ENCODE data around the gene GET4. TPM values are rescaled to one million over a fixed set of nuclear protein-coding genes. Genes with fewer than 3 reads are reported as not detected.

GET4 gene
- total and polyA plus RNA-seq, 2 of the 13 experiments (the other 11 are each of a cell fraction or from before 2014, with no cell fraction given) = 28.2 to 35.2 TPM

GRCh38 chr7:875051-875450, 1.3 kb upstream of the GET4 start (continued):
- TF ChIP-seq ZNF276 (CRISPR knock-in tag; IDR thresholded peaks at IDR 0.05; ENCODE audit: low read depth) (no peak), FOXP1 (IDR thresholded peaks at IDR 0.05) (no peak), FOXP1 (CRISPR knock-in tag; IDR thresholded peaks at IDR 0.05) (no peak)

GRCh38 chr7:875476-876076, 778 bp upstream of the GET4 start:
- Histone ChIP-seq H3K79me2 (ENCODE audit: insufficient read depth, low read length) (peaks cover 28% of the 10 kb centered on the region), H3K4me3 (replicated peaks in 1 of 3; ENCODE audit: insufficient read depth in 1 of 3, low read depth in 2 of 3, low read length in 3 of 3) (no peak overlapping the region), H3K27me3 (ENCODE audit: control insufficient read depth in 1 of 2, insufficient read depth in 2 of 2, low read length in 2 of 2) (no peaks in the 10 kb centered on the region), H3K4me1 (ENCODE audit: insufficient read depth, low read length) (peaks cover 38% of the 10 kb centered on the region), H3K4me2 (ENCODE audit: low read depth, low read length) (no peak overlapping the region), H3K36me3 (replicated peaks in 1 of 2; ENCODE audit: control insufficient read depth in 1 of 2, insufficient read depth in 2 of 2, low read length in 2 of 2) (peaks cover 6 to 24% of the 10 kb centered on the region in 2 experiments), H3K9me3 (ENCODE audit: low read length) (no peaks in the 10 kb centered on the region), H4K20me1 (ENCODE audit: insufficient read depth, low read length) (peaks cover 22% of the 10 kb centered on the region; the same call in 1 of the 2 replicates), H3K9ac (ENCODE audit: insufficient read depth, low read depth, low read length) (no peak overlapping the region), H2AFZ (ENCODE audit: low read length) (no peak overlapping the region), H3K27ac (ENCODE audit: extremely low read length, insufficient read depth, low read length) (peak overlapping the region; percentile 61)
- ChIA-PET POLR2A (interaction anchor here (1.1 to 1.3 kb wide), 3 partner anchors 26 to 117 kb away, joined by 3 to 6 read pairs (median 3); no protein-coding TSS in a partner anchor), CTCF (ENCODE audit: low intra/inter-chr PET ratio, low total read pairs) (no interaction called here)
- ATAC-seq (no peak), FAIRE-seq (no peak), DNase-seq (ENCODE audit: low spot score) (no peak)
- in situ Hi-C loops (cut with HindIII; ENCODE audit: extremely low pct_ligation_motif_present, low pct_unique_long_range_greater_than_20kb) (no loop called here), intact Hi-C loops (cut with micrococcal nuclease; ENCODE audit: unreplicated experiment) (loop anchor here (5.0 to 10.0 kb wide), 2 partner anchors 61 to 77 kb away; partner anchors contain the start of gene ADAP1)
- 0 out of 2 replicates have a peak, but pooled peaks have one; percentile 2 for TF ChIP-seq DR1 (CRISPR knock-in tag; IDR thresholded peaks at IDR 0.05)
- peak; percentile 0; the same call in 1 of the 2 replicates for TF ChIP-seq ZNF501 (CRISPR knock-in tag; IDR thresholded peaks at IDR 0.05)
- TF ChIP-seq, protein P1, sequence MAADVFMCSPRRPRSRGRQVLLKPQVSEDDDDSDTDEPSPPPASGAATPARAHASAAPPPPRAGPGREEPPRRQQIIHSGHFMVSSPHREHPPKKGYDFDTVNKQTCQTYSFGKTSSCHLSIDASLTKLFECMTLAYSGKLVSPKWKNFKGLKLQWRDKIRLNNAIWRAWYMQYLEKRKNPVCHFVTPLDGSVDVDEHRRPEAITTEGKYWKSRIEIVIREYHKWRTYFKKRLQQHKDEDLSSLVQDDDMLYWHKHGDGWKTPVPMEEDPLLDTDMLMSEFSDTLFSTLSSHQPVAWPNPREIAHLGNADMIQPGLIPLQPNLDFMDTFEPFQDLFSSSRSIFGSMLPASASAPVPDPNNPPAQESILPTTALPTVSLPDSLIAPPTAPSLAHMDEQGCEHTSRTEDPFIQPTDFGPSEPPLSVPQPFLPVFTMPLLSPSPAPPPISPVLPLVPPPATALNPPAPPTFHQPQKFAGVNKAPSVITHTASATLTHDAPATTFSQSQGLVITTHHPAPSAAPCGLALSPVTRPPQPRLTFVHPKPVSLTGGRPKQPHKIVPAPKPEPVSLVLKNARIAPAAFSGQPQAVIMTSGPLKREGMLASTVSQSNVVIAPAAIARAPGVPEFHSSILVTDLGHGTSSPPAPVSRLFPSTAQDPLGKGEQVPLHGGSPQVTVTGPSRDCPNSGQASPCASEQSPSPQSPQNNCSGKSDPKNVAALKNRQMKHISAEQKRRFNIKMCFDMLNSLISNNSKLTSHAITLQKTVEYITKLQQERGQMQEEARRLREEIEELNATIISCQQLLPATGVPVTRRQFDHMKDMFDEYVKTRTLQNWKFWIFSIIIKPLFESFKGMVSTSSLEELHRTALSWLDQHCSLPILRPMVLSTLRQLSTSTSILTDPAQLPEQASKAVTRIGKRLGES (CRISPR knock-in tag; IDR thresholded peaks at IDR 0.05; ENCODE audit: borderline replicate concordance) = peak; percentile 5; the same call in 1 of the 2 replicates
- no peak for TF ChIP-seq RAD21 (CRISPR knock-in tag; IDR thresholded peaks at IDR 0.05)
- 0 out of 2 replicates have a peak, but pooled peaks have one; percentile 3 for TF ChIP-seq ZNF703 (CRISPR knock-in tag; IDR thresholded peaks at IDR 0.05; ENCODE audit: borderline replicate concordance)
- TF ChIP-seq, protein P2, sequence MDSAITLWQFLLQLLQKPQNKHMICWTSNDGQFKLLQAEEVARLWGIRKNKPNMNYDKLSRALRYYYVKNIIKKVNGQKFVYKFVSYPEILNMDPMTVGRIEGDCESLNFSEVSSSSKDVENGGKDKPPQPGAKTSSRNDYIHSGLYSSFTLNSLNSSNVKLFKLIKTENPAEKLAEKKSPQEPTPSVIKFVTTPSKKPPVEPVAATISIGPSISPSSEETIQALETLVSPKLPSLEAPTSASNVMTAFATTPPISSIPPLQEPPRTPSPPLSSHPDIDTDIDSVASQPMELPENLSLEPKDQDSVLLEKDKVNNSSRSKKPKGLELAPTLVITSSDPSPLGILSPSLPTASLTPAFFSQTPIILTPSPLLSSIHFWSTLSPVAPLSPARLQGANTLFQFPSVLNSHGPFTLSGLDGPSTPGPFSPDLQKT (CRISPR knock-in tag; IDR thresholded peaks at IDR 0.05; ENCODE audit: borderline replicate concordance) = no peak
- TF ChIP-seq RBM39 (IDR thresholded peaks at IDR 0.05; ENCODE audit: low read depth, low read length, poor library complexity, severe bottlenecking) = peak; percentile 26
- WGBS (ENCODE audit: low lambda C conversion rate) = 98% methylated on average over 20 of the region's 27 CpGs
- BruUV-seq (replicated peaks) = no TSS peak

All from HepG2 (cell line).